Left lung (tissue), 10 donors: Measurements from ENCODE around the gene JMJD6. TPM values are rescaled to one million over a fixed set of nuclear protein-coding genes. Genes with fewer than 3 reads are reported as not detected.
"Not testable (repeated sequence)": the region's sequence is repeated elsewhere in the genome, so short reads cannot be mapped to it uniquely, and the experiment has no call there.

Experiments
- ATAC-seq: fragments of 200-7000 bp; cut with Tn5 transposase; one replicate; pipeline ENCODE4 v1.9.1; 2020; ENCODE audit warnings: moderate library complexity
- DNase-seq, 4 donors: peaks; one replicate each; pipeline ENCODE4 v3.0.0-alpha.2; 2013 to 2020
- H3K27ac ChIP-seq, 2 donors: fragments of 200-600 bp; sonication (generic) in 1 of 2; one replicate each; pipeline versions ENCODE4 v1.5.0 to v1.8.0; 2020 to 2021
- H3K27me3 ChIP-seq, 2 donors: fragments of 200-600 bp; sonication (generic) in 1 of 2; one replicate each; pipeline versions ENCODE4 v1.5.0 to v1.8.0; 2020 to 2021
- H3K36me3 ChIP-seq, 2 donors: fragments of 200-600 bp; sonication (generic) in 1 of 2; one replicate each; pipeline versions ENCODE4 v1.5.0 to v1.8.0; 2020 to 2021
- H3K4me1 ChIP-seq, 2 donors: fragments of 200-600 bp; one replicate each; pipeline ENCODE4 v1.8.0; 2021
- H3K4me3 ChIP-seq, 2 donors: fragments of 200-600 bp; sonication (generic) in 1 of 2; one replicate each; pipeline versions ENCODE4 v1.5.0 to v1.8.0; 2020 to 2021; ENCODE audit warnings: mild to moderate bottlenecking in 1 of 2
- H3K9me3 ChIP-seq, 2 donors: fragments of 200-600 bp; sonication (generic) in 1 of 2; one replicate each; pipeline versions ENCODE4 v1.5.0 to v1.8.0; 2020 to 2021
- intact Hi-C, 2 donors: fragments of 100-400 bp; cut with DNase I; formaldehyde crosslinking; loops; one replicate each; pipeline versions ENCODE4 v1.11.2 to v1.14.2; 2022
- polyA plus RNA-seq, 6 donors: library from polyadenylated mRNA; unstranded; fragments of 120-200 nt; gene quantifications; one replicate each; pipeline ENCODE4 v1.2.1, GENCODE V29; 2013; ENCODE audit not compliant: insufficient read length in 6 of 6
- total RNA-seq, 2 donors: library from RNA; stranded (reverse); fragmentation: NEBNext Ultra II Directional; extraction: Animal tissue kit (Norgen Biotek cat#: 25700); gene quantifications; one replicate each; pipeline ENCODE4 v1.2.1, GENCODE V29; 2021
- TF ChIP-seq, protein P1 (sequence below), 2 donors: fragments of 200-600 bp; sonication (generic) in 1 of 2; IDR thresholded peaks; one replicate each; pipeline versions ENCODE4 v1.5.0 to v1.8.0; 2021; ENCODE audit warnings: antibody characterized with exemption in 2 of 2
- donor health status: DM: no; HTN: yes; CAD: no.
- donor health status: DM: no; HTN: no; CAD: no.

JMJD6 gene
- total and polyA plus RNA-seq, 8 donors, result 21.9 to 35.9 (median 26.1) TPM

GRCh38 chr17:76726776-76727718, 641 bp upstream of the JMJD6 start, which contains the start of gene METTL23:
METTL23 (plus strand) TSS chr17:76726839; CDS start chr17:76729711, 2,872 bp downstream.
- TF ChIP-seq, protein P1, sequence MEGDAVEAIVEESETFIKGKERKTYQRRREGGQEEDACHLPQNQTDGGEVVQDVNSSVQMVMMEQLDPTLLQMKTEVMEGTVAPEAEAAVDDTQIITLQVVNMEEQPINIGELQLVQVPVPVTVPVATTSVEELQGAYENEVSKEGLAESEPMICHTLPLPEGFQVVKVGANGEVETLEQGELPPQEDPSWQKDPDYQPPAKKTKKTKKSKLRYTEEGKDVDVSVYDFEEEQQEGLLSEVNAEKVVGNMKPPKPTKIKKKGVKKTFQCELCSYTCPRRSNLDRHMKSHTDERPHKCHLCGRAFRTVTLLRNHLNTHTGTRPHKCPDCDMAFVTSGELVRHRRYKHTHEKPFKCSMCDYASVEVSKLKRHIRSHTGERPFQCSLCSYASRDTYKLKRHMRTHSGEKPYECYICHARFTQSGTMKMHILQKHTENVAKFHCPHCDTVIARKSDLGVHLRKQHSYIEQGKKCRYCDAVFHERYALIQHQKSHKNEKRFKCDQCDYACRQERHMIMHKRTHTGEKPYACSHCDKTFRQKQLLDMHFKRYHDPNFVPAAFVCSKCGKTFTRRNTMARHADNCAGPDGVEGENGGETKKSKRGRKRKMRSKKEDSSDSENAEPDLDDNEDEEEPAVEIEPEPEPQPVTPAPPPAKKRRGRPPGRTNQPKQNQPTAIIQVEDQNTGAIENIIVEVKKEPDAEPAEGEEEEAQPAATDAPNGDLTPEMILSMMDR (IDR thresholded peaks at IDR 0.05), result peak; percentile 43 to 58
- DNase-seq (peak in 3 of 4 donors; percentile 74 to 89 (median 88)), ATAC-seq (peak; percentile 73)
- H3K36me3 ChIP-seq, result peaks cover 3 to 56% of the 10 kb centered on the region in 2 donors
- peaks cover 17 to 80% of the 10 kb centered on the region in 2 donors for H3K4me1 ChIP-seq
- H3K4me3 ChIP-seq, result peak within 1 kb of the TSS; percentile 94 to 99
- H3K27ac ChIP-seq, result peak within 1 kb of the TSS; percentile 100
- no peaks in the 10 kb centered on the region for H3K27me3 ChIP-seq
- H3K9me3 ChIP-seq, result no peaks in the 10 kb centered on the region
- intact Hi-C loops, result no loop called here

GRCh38 chr17:76725580-76726230, 701 bp downstream of the JMJD6 start:
- ATAC-seq (peak; percentile 63), DNase-seq (peak in 3 of 4 donors; percentile 71 to 91 (median 84))
- TF ChIP-seq, protein P1 (IDR thresholded peaks at IDR 0.05), result no peak
- Histone ChIP-seq H3K4me3 (peak overlapping the region; percentile 94 to 99), H3K4me1 (peaks cover 17 to 70% of the 10 kb centered on the region in 2 donors), H3K9me3 (no peaks in the 10 kb centered on the region), H3K27me3 (no peaks in the 10 kb centered on the region), H3K27ac (peak overlapping the region; percentile 100), H3K36me3 (peaks cover 3 to 57% of the 10 kb centered on the region in 2 donors)
- intact Hi-C loops, result no loop called here

DNA sequence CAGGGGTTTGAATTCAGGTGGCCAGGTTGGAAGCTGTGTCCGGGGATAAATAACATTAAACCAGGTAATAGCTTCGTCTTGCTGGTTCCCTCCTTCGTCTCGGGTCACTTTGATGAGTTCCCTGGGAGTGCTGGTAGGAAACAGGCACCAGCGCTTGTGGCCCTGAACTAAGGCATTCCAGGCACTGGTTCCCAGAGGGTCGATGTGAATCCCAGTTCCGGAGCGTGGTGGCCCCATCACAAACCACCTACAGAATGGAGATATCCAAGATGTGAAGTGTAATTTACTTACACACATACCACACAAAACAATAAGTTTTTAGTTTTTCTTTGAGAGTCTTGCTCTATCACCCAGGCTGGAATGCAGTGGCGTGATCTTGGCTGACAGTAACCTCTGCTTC, 2.6 kb downstream of the JMJD6 start:
- ATAC-seq (no peak), DNase-seq (no peak)
- Histone ChIP-seq H3K4me1 (peaks cover 17 to 54% of the 10 kb centered on the region in 2 donors), H3K27ac (no peak overlapping the region), H3K9me3 (no peaks in the 10 kb centered on the region), H3K4me3 (peak overlapping the region in 1 of 2 donors; percentile 99), H3K27me3 (no peaks in the 10 kb centered on the region), H3K36me3 (peaks cover 3 to 67% of the 10 kb centered on the region in 2 donors)
- TF ChIP-seq, protein P1 (IDR thresholded peaks at IDR 0.05), result no peak
- intact Hi-C loops, result no loop called here

- H3K9me3 ChIP-seq, H3K27me3 ChIP-seq, DNase-seq, H3K4me3 ChIP-seq, ATAC-seq, intact Hi-C loops, H3K27ac ChIP-seq: not testable (repeated sequence)
- H3K36me3 ChIP-seq, result peaks cover 3 to 76% of the 10 kb centered on the region in 2 donors
- peaks cover 17 to 48% of the 10 kb centered on the region in 2 donors for H3K4me1 ChIP-seq
These were observed 3.4 kb downstream of the JMJD6 start for GRCh38 chr17:76722977-76723376.

GRCh38 chr17:76722279-76722678, 4.1 kb downstream of the JMJD6 start:
- intact Hi-C loops, result no loop called here
- Histone ChIP-seq H3K36me3 (peaks cover 3 to 83% of the 10 kb centered on the region in 2 donors), H3K27me3 (no peaks in the 10 kb centered on the region), H3K9me3 (no peaks in the 10 kb centered on the region), H3K4me1 (peaks cover 14 to 48% of the 10 kb centered on the region in 2 donors), H3K4me3 (no peak overlapping the region), H3K27ac (no peak overlapping the region)
- TF ChIP-seq, protein P1 (IDR thresholded peaks at IDR 0.05), result no peak
- no peak for ATAC-seq
- DNase-seq, result no peak
